Measurements from ENCODE around the gene QRICH1.

Gene QRICH1

DNA sequence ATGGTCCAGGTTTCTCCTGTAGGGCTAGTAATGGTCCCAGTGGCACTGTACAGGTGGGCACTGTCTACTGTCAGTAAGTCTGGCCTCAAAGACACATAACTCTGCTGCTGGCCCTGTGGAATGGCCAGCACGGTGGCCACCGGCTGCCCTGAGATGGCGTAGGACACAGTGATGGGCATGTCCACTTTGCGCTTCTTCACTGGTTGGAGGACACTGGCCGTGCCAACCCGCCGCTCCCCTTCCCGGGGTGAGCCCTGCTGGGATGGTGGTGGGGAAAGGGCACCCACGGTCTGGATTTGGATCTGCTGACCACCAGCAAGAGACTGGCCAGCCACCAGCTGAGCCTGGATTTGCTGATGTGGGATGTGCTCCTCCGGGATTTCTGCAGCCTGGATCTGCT is 36.6 kb downstream of the QRICH1 start:
- in situ Hi-C loops (cut with HindIII; ENCODE audit: low pct_unique_long_range_greater_than_20kb, low sequenced_read_pairs): no loop called here
- no peak for DNase-seq (ENCODE audit: low read depth in 1 of 2, low spot score in 1 of 2)
- TF ChIP-seq JUND (IDR thresholded peaks at IDR 0.05; ENCODE audit: low read depth): no peak

DNA sequence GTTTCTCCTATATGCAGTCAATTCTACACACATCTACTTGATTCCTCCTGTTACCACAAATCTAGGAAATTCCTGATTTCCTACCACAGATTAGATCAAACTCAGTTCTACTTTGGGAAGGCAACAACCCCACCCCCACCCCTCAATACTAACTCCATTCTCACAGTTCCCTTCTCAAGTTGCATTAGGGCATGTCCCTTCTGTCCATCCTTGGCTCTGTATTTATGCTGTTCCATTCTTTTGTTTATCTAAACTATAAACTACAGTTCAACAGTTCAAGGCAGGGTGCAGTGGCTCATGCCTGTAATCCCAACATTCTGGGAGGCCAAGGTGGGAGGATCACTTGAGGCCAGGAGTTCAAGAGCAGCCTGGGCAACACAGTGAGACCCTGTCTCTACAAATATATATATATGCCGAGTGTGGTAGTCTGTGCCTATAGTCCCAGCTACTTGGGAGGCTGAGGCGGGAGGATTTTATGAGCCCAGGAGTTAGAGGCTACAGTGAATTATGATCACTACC is 39.5 kb downstream of the QRICH1 start:
- TF ChIP-seq JUND (IDR thresholded peaks at IDR 0.05; ENCODE audit: low read depth): no peak
- in situ Hi-C loops (cut with HindIII; ENCODE audit: low pct_unique_long_range_greater_than_20kb, low sequenced_read_pairs): no loop called here

DNA sequence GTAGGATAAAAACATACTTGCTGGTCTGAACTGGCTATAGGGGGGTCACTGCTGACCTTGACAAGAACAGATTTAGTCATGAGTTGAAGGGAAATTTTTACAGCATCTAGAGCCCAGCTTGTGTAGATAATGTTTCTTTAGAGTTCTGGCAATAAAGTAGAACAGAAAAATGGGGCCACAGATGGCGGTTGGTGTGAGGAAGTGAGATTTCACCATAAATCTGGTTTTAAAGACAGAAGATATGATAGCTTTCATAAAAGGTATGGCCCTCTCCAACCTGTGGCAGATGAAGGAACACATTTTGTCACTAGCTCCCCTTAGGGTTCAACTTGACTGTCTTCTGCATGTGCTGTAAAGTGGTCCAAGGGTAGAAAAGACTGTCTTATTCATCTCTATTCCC is 40.3 kb downstream of the QRICH1 start:
- no peak for TF ChIP-seq JUND (IDR thresholded peaks at IDR 0.05; ENCODE audit: low read depth)
- in situ Hi-C loops (cut with HindIII; ENCODE audit: low pct_unique_long_range_greater_than_20kb, low sequenced_read_pairs): no loop called here
- DNase-seq (ENCODE audit: low read depth in 1 of 2, low spot score in 1 of 2): no peak

More for the DNA sequence above, 39.5 kb downstream of the QRICH1 start:
- DNase-seq (ENCODE audit: low read depth in 1 of 2, low spot score in 1 of 2): no peak

DNA sequence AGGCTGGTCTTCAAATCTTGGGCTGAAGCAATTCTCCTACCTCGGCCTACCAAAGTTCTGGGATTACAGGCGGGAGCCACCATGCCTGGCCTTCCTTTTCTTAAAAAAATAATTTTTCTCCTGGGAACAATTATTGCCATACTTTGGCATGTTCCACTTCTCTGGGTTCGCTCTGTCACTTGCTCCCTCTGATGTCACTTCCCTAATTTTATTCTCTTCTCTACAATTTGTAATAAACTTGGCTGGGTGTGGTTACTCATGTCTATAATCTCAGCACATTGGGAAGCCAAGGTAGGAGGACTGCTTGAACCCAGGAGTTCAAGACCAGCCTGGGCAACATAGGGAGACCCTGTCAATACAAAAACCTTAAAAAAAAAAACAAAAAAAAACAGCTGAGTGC is 58.6 kb downstream of the QRICH1 start:
- TF ChIP-seq JUND (IDR thresholded peaks at IDR 0.05; ENCODE audit: low read depth): no peak
- in situ Hi-C loops (cut with HindIII; ENCODE audit: low pct_unique_long_range_greater_than_20kb, low sequenced_read_pairs): no loop called here
- no peak for DNase-seq (ENCODE audit: low read depth in 1 of 2, low spot score in 1 of 2)

DNA sequence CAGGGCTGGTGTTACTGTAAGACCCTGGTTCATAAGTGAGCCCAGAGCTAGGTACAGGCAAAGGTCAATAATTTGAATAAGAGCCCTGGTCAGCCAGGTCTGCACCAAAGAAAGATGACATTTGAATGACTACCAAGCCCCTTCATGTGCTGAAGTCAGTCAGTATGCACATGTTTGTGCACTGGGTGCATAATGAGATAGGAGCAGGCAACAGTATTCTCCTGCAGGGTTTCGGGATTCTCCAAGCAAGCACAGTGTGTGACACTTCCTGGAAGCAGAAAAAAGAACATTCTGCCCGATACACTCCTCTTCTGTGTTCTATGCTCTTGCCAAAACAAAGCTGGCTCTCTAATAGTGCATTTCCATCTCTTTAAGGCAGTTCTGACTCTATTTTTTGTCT is 59.2 kb downstream of the QRICH1 start:
- no peak for DNase-seq (ENCODE audit: low read depth in 1 of 2, low spot score in 1 of 2)
- no peak for TF ChIP-seq JUND (IDR thresholded peaks at IDR 0.05; ENCODE audit: low read depth)
- in situ Hi-C loops (cut with HindIII; ENCODE audit: low pct_unique_long_range_greater_than_20kb, low sequenced_read_pairs): no loop called here

DNA sequence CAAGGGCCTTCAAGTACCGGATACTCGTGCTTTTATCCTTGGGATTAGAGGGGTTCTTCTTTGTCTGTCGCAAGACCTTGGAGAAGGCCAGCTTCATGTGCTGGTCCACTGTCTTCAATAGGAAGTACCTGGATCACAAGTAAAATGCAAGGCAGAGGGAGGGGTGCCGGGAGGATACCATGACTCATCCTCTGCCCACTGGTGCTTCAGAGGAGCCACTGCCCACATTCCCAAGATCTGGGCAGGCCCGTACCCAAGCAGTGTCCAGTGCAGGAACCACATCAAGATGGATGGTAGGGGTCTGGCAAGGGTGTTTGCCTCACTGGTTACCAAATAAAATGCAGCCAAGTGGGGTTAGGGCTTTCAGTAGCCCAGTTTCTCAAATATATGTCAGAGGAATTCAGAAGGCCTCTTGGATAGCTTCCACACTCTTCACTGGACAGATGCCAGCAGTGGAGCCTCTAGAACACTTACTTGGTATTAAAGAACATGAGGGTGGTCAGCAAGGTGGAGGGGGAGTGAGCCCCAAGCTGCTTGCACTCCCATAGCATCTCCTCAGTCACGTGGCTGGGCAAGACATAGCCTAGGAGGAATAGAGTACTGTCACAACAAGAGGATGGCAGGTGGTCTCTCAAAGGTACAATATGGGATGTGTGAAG is 61.1 kb downstream of the QRICH1 start:
- no peak for TF ChIP-seq JUND (IDR thresholded peaks at IDR 0.05; ENCODE audit: low read depth)
- in situ Hi-C loops (cut with HindIII; ENCODE audit: low pct_unique_long_range_greater_than_20kb, low sequenced_read_pairs): no loop called here
- no peak for DNase-seq (ENCODE audit: low read depth in 1 of 2, low spot score in 1 of 2)

DNA sequence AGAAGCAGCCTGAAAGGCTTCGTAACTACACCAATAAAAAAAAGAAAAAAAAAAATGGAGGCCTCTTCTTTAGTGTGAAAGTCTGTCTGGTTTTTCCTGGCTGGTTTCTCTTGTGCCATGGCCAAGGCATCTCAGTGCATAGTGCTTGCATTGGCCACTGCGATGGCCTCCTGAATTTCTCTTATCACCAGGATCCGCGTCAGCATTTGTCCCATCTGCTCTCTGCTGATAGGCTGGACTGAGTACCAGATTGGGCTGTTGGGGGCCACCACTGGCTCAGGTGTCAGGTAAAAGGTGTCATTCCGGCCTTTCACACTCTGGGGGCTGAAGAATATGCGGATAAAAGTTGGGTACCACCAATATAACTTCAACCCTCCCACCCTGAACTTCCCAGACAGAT is 63.5 kb downstream of the QRICH1 start:
- TF ChIP-seq JUND (IDR thresholded peaks at IDR 0.05; ENCODE audit: low read depth): no peak
- DNase-seq (ENCODE audit: low read depth in 1 of 2, low spot score in 1 of 2): no peak
- in situ Hi-C loops (cut with HindIII; ENCODE audit: low pct_unique_long_range_greater_than_20kb, low sequenced_read_pairs): no loop called here

DNA sequence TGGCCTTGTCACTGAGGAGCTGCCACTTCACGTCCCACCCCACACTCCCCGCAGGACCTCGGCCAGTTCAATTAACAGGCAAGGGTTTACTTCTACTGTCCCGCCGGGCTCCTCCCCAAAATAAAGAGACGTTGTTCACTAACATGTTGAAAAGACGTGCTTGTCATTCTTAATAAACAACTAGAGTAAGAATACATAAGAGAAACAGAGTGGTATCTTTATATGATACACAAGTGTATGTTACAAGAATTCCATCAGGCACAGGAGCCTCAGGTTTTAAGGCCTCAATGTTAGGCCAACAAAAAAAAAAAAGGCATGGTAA is 64.3 kb downstream of the QRICH1 start:
- DNase-seq (ENCODE audit: low read depth in 1 of 2, low spot score in 1 of 2): no peak
- in situ Hi-C loops (cut with HindIII; ENCODE audit: low pct_unique_long_range_greater_than_20kb, low sequenced_read_pairs): no loop called here
- no peak for TF ChIP-seq JUND (IDR thresholded peaks at IDR 0.05; ENCODE audit: low read depth)

DNA sequence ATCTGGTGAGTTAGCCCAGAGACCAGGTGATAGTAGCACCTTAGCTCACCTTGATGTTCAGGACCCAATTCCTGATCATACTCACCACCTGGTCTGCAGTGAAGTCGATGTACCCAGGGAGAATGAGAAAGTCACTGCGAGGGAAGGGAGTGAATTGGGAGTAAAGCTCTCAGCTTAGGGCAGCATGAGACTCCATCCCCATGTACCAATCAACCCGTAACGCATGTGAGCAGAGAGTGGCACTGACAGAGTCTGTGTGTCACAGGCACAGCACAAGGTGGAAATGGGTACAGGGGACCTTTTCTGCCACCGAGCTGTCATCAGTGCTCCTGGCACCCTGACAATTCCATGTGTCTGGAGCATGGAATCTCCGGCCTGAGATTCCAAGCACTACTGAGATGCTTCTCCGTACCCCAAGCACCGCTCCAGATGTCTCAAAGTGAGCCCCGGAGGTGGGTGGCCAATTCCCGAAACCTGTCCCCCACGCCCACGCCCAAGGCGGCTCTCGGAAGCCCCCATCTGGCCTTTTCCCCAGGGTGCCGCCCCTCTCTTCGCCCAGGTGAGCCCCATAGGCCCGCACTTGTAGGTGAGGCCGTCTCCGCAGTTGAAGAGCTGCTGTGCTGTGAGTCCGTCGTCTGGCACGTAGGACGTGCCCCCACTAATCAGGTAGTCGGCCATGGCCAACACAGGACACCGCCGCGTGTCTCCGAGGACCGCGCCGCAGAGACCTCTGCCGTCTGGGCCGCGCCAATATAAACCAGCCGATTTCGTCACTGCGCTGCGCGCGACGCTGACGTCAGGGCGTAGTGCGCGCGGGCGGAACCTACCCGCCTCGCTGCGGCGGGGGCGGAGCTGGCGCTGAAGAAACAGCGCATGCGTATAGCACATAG is 65.0 kb downstream of the QRICH1 start, which contains the start of gene IMPDH2:
IMPDH2 (minus strand) TSS at position 726 of the 890 bp plus-strand sequence; CDS start at position 678, 48 bp downstream.
- in situ Hi-C loops (cut with HindIII; ENCODE audit: low pct_unique_long_range_greater_than_20kb, low sequenced_read_pairs): no loop called here
- no peak for TF ChIP-seq JUND (IDR thresholded peaks at IDR 0.05; ENCODE audit: low read depth)
- DNase-seq (ENCODE audit: low read depth in 1 of 2, low spot score in 1 of 2): peak in 1 of 2 experiments; percentile 93

DNA sequence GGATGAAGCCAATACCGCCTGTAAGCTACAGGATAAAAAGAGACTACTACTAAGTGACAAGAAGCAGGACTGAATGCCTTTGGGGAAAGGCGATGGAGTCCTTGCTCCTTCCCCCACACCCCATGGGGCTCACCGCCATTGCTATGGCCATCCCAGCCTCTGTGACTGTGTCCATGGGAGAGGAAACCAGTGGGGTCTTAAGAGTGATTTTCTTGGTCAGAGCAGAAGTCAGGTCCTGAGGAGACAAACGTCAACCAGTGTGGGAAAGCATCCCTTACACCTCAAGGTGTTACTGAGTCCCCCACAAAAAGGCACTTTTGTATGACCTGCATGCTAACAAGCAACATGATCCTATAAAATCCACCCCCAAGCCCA is 65.6 kb downstream of the QRICH1 start:
- DNase-seq (ENCODE audit: low read depth in 1 of 2, low spot score in 1 of 2): no peak
- no peak for TF ChIP-seq JUND (IDR thresholded peaks at IDR 0.05; ENCODE audit: low read depth)
- in situ Hi-C loops (cut with HindIII; ENCODE audit: low pct_unique_long_range_greater_than_20kb, low sequenced_read_pairs): no loop called here

DNA sequence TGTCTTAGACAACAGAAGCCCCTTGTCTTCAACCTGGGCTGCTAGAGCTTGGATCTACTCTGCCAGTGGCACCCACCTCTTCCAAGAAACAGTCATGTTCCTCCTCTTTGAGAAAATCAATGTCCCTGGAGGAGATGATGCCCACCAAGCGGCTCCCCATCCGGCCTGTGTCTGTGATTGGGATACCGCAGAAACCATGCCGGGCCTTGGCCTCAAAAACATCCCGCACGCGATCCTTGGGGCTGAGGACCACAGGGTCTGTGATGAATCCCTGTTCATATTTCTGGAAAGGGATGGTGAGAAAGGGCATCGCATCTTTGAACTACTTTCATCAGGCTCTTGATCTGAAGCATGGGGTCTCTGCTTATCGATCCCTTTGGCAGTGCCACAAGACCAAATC is 66.2 kb downstream of the QRICH1 start:
- DNase-seq (ENCODE audit: low read depth in 1 of 2, low spot score in 1 of 2): no peak
- TF ChIP-seq JUND (IDR thresholded peaks at IDR 0.05; ENCODE audit: low read depth): no peak
- in situ Hi-C loops (cut with HindIII; ENCODE audit: low pct_unique_long_range_greater_than_20kb, low sequenced_read_pairs): no loop called here

DNA sequence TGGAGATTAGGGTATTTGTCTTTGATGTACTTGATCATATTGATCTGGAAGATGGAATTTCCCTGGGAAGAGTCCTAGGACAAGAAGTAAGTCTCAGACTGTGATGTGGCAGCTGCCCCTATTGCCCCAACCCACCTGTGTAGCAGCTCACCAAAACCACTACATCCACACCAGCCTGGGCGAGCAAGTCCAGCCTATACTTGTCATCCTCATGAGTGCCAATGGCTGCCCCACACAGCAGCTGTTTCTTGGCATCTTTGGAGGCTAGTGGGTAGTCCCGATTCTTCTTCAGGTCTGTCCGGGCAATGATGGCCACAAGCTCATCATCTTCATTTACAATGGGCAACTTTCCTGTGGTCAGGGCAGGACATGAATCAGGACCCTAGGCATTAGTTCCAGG is 67.3 kb downstream of the QRICH1 start:
- no peak for DNase-seq (ENCODE audit: low read depth in 1 of 2, low spot score in 1 of 2)
- TF ChIP-seq JUND (IDR thresholded peaks at IDR 0.05; ENCODE audit: low read depth): no peak
- in situ Hi-C loops (cut with HindIII; ENCODE audit: low pct_unique_long_range_greater_than_20kb, low sequenced_read_pairs): no loop called here

DNA sequence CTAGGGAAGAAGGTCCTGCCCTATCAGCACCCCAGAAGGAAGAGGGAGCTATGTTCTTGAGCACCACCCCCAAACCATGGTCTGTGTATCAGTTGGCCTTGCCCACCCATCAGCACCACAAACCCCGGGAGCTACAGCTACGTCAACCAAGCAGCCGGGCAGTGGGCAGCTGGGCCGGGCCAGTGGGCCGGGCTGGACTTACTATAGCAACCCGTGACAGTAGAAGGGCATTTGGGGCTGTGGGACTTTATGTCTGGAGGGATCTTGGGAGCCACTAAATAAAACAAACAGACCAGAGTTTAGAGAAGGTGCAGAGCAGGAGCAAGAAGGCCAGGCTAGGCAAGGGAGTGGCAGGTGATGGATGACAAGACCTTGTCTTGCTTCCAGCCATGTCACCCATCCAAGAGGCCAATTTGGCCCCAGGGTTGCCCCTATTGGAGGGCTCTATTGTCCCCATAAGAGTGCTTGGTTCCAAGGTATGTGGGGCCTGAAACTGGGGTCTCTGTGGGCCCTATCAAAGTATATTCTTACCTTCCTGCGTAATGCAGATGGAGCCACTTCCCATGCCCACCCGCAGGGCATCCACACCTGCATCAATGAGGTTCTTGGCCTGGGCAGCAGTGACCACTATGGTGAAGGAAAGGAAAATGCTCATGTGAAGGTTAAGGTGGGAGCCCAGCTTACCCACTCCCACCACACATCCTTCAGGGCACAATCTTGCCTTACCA is 67.9 kb downstream of the QRICH1 start:
- in situ Hi-C loops (cut with HindIII; ENCODE audit: low pct_unique_long_range_greater_than_20kb, low sequenced_read_pairs): no loop called here
- TF ChIP-seq JUND (IDR thresholded peaks at IDR 0.05; ENCODE audit: low read depth): no peak
- no peak for DNase-seq (ENCODE audit: low read depth in 1 of 2, low spot score in 1 of 2)
